ENCODE data around the gene TRIM72. TPM values are rescaled to one million over a fixed set of nuclear protein-coding genes. Genes with fewer than 3 reads are reported as not detected.

TRIM72 gene
- total and polyA plus RNA-seq, 2 of the 8 experiments (the other 6 are each of a cell fraction or from before 2014, with no cell fraction given): 0.57 to 2.1 TPM

GRCh38 chr16:31225193-31225592, 11.3 kb downstream of the TRIM72 start:
- Histone ChIP-seq H3K27me3 (replicated peaks in 1 of 4; ENCODE audit: control insufficient read depth in 3 of 4, extremely low read depth in 1 of 4, insufficient read depth in 3 of 4, low read length in 3 of 4) (no peaks in the 10 kb centered on the region), H3K18ac (ENCODE audit: extremely low read depth, low read length) (no peak overlapping the region), H2BK120ac (replicated peaks; ENCODE audit: low read depth, low read length) (no peak overlapping the region), H4K8ac (ENCODE audit: extremely low read depth, insufficient read depth, low read length) (no peak overlapping the region), H3K23ac (ENCODE audit: insufficient read length) (no peak overlapping the region), H2AFZ (ENCODE audit: low read length) (no peak overlapping the region), H4K91ac (replicated peaks; ENCODE audit: insufficient read length, low read length) (no peak overlapping the region), H3K9me3 (ENCODE audit: insufficient read depth in 2 of 2, low read depth in 1 of 2, low read length in 1 of 2) (no peaks in the 10 kb centered on the region), H2AK5ac (ENCODE audit: low read depth, low read length) (no peak overlapping the region), H3K56ac (replicated peaks; ENCODE audit: insufficient read length, low read depth, low read length) (no peak overlapping the region), H3K14ac (ENCODE audit: insufficient read length) (no peak overlapping the region), H3K79me2 (ENCODE audit: control insufficient read depth in 1 of 2, insufficient read depth in 2 of 2, low read length in 2 of 2) (no peaks in the 10 kb centered on the region), H3K4me3 (ENCODE audit: extremely low read depth in 1 of 4, insufficient read depth in 2 of 4, low read depth in 3 of 4, low read length in 4 of 4) (no peak overlapping the region), H3K4ac (replicated peaks; ENCODE audit: insufficient read length, low read depth, low read length) (no peak overlapping the region), H3K4me2 (ENCODE audit: insufficient read depth in 1 of 2, low read depth in 2 of 2, low read length in 2 of 2) (no peak overlapping the region), H3K9ac (replicated peaks in 1 of 4; ENCODE audit: extremely low read depth in 1 of 4, low read depth in 3 of 4, low read length in 3 of 4) (no peak overlapping the region), H2BK12ac (ENCODE audit: low read depth, low read length) (no peak overlapping the region), H3K4me1 (replicated peaks in 1 of 4; ENCODE audit: control insufficient read depth in 3 of 4, insufficient read depth in 4 of 4, low read length in 3 of 4) (no peaks in the 10 kb centered on the region), H4K20me1 (replicated peaks in 1 of 2; ENCODE audit: control insufficient read depth in 1 of 2, insufficient read depth in 2 of 2, low read length in 2 of 2) (no peaks in the 10 kb centered on the region), H3K23me2 (ENCODE audit: low read depth, low read length) (no peaks in the 10 kb centered on the region), H2BK5ac (ENCODE audit: low read depth, low read length) (no peak overlapping the region), H2BK15ac (ENCODE audit: low read length) (no peak overlapping the region), H3K79me1 (ENCODE audit: low read depth, low read length) (no peaks in the 10 kb centered on the region), H2BK20ac (ENCODE audit: low read length) (no peak overlapping the region), H3K36me3 (ENCODE audit: control insufficient read depth in 2 of 4, insufficient read depth in 4 of 4, low read length in 3 of 4) (no peaks in the 10 kb centered on the region), H3K27ac (ENCODE audit: low read depth, low read length) (no peak overlapping the region), H4K5ac (ENCODE audit: insufficient read length, low read depth, low read length) (no peak overlapping the region)
- ChIA-PET CTCF (ENCODE audit: partially characterized antibody) (interaction anchor here (0.6 kb wide), 1 partner anchor 135 kb away, joined by 4 read pairs; no protein-coding TSS in a partner anchor), POLR2A (ENCODE audit: partially characterized antibody) (interaction anchor here (0.8 to 1.4 kb wide), 2 partner anchors 35 to 45 kb away, joined by 3 to 4 read pairs; partner anchors contain the start of gene FUS)
- no peak for FAIRE-seq
- no peak for DNase-seq (ENCODE audit: low read depth in 1 of 2, low spot score in 2 of 2)
- 91% methylated on average over 3 of the region's 3 CpGs; no CpG with 5 or more reads in 1 of the 2 experiments for WGBS, 2 experiments (ENCODE audit: extremely low coverage in 1 of 2, insufficient coverage in 1 of 2, insufficient read length in 1 of 2, insufficient replicate concordance in 2 of 2, low coverage in 1 of 2, low lambda C conversion rate in 2 of 2, missing lambda C conversion rate in 1 of 2)
- no peak for TF ChIP-seq PHF8 (conservative IDR thresholded peaks at IDR 0.05; ENCODE audit: low read depth, low read length)
- TF ChIP-seq EP300 (IDR thresholded peaks at IDR 0.05; ENCODE audit: borderline replicate concordance in 1 of 2, low read depth in 2 of 2, low read length in 2 of 2): no peak
- TF ChIP-seq CEBPB (IDR thresholded peaks at IDR 0.05; ENCODE audit: low read depth, low read length): no peak

Measured in H1 (cell line).